COLO668 (cell line): ENCODE measurements around the gene MEPCE.
"Not testable (repeated sequence)": the region's sequence is repeated elsewhere in the genome, so short reads cannot be mapped to it uniquely, and the experiment has no call there.

Experiments
- DNase-seq: peaks from one replicate; lab custom pipeline; 2025; ENCODE audit not compliant: unreplicated experiment; lab: John Stamatoyannopoulos, UW

The MEPCE gene, protein sequence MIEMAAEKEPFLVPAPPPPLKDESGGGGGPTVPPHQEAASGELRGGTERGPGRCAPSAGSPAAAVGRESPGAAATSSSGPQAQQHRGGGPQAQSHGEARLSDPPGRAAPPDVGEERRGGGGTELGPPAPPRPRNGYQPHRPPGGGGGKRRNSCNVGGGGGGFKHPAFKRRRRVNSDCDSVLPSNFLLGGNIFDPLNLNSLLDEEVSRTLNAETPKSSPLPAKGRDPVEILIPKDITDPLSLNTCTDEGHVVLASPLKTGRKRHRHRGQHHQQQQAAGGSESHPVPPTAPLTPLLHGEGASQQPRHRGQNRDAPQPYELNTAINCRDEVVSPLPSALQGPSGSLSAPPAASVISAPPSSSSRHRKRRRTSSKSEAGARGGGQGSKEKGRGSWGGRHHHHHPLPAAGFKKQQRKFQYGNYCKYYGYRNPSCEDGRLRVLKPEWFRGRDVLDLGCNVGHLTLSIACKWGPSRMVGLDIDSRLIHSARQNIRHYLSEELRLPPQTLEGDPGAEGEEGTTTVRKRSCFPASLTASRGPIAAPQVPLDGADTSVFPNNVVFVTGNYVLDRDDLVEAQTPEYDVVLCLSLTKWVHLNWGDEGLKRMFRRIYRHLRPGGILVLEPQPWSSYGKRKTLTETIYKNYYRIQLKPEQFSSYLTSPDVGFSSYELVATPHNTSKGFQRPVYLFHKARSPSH

DNA sequence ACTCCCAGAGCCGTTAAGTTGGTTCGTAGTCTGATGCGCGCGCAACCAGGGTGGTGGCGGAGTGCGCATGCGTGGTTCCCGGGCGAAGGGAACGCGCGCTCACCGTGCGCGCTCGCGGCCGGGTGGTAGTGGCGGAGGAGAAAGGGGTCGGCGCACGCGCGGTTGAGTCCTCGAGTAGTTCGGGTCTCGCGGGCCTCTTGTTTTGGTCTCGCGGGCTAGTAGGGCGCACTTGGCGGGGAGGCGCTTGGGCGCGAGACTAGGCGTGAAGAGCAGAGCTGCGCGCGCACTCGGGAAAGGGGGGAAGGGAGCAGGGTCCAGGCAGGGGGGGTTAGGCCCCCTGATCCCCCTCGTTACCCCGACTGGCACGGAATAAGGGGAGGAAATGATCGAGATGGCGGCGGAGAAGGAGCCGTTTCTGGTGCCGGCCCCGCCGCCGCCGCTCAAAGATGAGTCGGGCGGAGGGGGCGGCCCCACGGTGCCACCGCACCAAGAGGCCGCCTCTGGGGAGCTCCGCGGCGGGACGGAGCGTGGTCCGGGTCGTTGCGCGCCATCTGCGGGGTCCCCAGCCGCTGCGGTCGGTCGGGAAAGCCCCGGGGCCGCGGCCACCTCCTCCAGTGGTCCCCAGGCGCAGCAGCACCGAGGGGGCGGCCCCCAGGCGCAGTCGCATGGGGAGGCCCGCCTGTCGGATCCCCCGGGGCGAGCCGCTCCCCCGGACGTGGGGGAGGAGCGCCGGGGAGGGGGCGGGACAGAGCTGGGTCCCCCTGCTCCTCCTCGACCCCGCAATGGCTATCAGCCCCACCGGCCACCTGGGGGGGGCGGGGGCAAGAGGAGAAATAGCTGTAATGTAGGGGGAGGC is at the start of gene MEPCE:
TSS of gene MEPCE (plus strand) at position 195 of the 856 bp plus-strand sequence. CDS start at position 383, 188 bp downstream.
- DNase-seq, result peak; percentile 99

DNA sequence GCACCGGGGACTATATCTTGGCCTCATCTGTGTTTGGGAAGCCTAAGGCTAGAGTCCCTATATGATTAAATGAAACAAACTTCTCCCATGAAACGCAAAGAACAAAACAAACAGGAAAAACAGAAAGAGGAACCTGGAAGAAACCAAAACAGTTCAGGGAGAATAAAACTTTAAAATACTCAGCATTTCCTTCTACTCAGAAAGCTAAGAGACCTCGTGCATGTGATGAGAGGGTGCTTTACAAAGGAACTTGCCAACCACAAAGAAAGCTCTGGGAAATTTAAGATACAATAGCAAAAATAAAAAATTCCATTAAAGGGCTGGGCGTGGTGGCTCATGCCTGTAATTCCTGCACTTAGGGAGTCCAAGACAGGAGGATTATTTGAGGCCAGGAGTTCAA is 49.4 kb upstream of the MEPCE start:
- DNase-seq, result no peak

DNA sequence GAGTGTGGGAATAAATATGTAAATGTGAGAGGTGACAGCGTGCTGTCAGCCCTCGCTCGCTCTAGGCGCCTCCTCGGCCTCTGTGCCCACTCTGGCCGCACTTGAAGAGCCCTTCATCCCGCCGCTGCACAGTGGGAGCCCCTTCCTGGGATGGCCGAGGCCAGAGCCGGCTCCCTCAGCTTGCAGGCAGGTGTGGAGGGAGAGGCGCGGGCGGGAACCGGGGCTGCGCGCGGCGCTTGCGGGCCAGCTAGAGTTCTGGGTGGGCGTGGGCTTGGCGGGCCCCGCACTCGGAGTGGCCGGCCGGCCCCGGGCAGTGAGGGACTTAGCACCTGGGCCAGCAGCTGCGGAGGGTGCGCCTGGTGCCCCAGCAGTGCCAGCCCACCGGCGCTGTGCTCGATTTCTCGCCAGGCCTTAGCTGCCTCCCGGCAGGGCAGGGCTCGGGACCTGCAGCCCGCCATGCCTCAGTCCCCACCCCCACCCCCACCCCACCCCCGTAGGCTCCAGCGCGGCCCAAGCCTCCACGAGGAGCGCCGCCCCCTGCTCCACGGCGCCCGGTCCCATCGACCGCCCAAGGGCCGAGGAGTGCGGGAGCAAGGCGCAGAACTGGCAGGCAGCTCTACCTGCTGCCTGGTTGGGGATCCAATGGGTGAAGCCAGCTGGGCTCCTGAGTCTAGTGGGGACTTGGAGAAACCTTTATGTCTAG is 47.9 kb upstream of the MEPCE start:
- DNase-seq, result not testable (repeated sequence)

DNA sequence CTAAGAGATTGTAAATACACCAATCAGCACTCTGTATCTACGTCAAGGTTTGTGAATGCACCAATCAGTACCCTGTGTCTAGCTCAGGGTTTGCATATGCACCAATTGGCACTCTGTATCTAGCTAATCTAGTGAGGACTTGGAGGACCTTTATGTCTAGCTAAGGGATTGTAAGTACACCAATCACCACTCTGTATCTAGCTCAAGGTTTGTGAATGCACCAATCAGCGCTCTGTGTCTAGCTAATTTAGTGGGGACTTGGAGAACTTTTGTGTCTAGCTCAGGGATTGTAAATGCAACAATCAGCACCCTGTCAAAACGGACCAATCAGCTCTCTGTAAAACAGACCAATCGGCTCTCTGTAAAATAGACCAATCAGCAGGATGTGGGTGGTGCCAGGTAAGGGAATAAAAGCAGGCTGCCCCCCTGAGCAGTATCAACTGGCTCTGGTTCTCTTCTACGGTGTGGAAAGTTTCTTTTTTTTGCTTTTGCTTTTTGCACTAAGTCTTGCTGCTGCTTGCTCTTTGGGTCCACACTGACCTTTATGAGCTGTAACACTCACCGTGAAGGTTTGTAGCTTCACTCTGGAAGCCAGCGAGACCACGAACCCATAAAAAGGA is 47.3 kb upstream of the MEPCE start:
- DNase-seq, result not testable (repeated sequence)

DNA sequence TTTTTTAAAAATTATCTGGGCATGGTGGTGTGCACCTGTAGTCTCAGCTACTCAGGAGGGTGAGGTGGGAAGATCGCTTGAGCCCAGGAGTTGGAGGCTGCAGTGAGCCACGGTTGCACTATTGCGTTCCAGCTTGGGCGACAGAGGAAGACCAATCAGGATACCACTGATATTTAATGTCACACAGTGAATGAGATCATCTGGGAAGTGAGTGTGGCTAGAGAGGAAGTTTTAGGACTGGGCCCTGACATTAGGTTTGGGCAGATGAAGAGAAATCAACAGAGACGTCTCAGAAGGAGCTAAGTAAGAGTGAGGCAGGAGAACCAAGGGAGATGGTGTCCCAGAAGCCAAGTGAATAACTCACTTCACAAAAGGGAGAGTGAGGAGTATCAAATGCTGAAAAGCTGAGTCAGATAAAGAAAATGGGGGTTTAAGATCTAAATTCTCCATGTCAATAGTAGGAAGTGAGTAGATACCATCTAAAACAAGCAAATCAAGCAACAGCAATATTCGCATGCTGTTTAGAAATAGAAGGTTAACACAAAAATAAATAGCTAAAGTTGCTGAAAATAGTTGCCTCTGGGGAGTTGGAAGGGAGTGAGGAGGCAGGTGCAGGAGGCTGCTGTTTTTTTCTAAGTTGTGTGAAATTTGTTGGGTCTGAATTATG is 44.9 kb upstream of the MEPCE start:
- DNase-seq, result no peak

DNA sequence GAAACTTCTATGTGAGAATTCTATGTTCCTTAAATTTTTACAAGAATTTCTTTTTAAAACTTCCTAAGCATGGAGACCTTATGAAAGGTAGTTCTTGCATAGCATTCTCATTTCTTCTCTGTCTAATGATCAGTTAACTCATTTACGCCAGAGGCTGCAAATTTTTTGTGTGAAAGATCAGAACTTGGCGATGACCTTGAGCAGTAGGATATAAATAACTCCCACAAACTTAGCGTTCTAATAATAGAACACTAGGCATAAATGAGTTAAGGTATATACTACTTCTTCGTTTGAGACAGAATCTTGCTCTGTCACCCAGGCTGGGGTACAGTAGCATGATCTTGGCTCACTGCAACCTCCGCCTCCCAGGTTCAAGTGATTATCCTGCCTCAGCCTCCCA is 42.7 kb upstream of the MEPCE start:
- no peak for DNase-seq

DNA sequence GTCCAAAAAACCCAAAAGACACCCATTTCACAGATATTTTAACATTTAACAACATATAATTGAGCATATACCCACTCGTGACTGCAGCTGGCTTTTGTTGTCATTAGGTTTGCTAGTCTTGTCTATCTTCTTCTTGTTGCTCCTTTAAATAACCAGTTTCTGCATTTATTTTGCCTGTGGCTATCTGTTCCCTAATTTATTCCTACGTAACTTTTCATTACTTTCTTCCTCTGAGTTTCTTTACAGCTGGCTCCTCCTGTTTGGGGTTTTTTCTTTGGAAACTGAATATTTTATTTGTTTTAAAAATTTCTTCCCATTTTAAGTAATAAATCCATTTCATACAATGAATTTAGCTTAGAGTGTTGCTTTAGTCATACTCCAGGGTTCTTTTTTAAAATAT is 41.9 kb upstream of the MEPCE start:
- no peak for DNase-seq

DNA sequence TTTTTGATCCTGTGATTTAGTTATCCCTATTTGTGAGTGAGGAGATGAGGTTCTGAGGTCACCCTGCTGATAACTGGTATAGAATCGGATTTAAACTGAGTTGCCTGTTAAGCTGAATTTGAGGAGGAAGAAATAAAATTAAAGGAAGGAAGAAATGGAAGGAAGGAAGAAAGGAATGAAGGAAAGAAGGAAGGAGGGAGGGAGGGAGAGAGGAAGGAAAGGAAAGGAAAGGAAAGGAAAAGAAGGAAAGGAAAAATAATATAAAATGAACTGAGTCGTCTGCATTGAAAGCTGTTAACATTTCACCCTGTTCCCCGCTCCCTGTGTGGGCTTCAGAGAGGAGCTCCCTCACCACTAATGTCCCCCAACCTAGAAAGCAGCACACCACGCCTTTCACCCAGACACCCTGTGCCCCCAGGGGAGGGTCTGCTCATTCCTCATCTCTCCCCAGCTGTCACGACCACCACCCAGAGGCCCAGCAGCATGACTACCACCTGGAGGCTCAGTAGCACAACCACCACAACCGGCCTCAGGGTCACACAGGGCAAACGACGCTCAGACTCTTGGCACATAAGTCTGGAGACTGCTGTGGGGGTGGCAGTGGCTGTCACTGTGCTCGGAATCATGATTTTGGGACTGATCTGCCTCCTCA is 40.1 kb upstream of the MEPCE start:
- DNase-seq, result no peak

DNA sequence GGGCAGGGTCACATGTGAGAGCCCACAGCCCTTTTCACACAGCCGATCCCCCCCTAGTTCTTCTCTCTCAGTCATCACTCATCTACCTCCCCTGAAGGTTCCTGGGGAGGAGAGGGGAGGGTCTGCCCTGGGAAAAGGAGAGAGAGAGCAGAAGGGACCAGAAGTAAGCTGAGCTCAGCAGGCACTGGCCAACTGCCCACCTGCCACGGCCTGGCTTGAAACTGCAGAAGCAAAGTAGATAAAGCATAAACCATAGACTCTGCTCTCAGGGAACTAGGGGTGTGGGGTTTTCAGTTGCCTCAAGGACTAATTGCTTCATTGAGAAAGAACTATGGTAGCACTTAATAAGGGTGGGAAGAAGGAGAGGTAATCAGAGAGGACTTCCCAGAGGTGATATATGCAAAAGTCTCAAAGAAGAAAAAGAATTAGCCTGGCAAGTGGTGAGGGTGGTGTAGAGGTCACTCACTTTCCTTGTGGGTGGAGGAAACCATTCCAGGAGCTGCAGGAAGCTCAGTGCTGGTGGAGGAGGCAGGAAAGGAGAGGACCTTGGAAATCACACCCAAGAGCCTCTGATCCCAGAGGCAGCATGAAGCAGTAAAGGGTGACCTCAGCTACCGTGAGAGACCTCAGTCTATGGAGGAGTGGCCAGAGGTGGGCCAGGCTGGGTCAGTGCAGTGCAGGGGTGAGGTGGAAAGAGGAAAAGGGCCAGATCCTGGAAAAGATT is 39.2 kb upstream of the MEPCE start:
- DNase-seq, result no peak

DNA sequence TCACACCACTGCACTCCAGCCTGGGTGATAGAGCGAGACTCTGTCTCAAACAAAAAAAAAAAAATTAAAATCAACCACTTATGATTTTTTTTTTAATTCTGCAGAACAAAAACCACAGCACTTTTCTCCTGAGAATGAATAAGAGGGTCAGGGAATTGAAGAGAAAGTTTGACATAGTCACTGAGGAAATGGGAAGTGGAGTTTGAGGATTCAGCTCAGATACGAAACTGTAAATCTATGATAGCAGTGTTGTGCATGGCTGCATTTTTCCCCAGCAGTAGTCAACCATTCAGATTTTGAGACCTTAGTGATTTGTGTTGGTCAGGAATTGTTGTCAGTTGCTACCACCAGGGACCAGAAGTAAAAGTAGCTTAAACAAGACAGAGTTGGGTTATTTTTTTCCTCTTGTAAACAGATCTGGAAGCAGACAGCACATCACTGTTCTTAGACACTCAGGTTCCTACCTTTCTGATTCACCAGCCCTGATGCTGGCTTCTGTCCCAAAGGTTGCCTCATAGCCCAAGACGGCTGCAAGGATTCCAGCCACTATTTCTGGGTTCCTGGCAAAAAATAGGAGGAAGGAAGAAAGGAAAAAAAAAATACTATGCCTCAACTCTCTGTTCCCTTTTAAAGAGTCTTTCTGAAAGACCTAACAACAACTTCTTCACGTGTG is 36.3 kb upstream of the MEPCE start:
- DNase-seq, result no peak

DNA sequence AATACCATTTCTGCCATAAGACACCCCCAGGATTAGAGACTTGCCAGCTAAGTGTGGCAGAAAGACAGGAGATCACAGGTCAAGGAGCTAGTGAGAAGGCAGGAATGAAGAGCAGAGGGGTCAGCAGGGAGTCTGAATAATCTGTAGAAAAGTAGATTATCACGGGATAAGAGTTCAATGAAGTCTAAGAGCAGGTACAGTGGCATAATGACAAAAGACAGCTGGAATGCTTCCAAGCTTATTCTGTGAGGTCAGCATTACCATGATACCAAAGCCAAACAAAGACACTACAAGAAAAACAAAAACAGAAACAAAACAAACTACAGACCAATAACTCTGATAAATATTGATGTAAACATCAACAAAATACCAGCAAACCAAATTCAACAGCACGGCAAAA is 35.6 kb upstream of the MEPCE start:
- DNase-seq, result no peak

DNA sequence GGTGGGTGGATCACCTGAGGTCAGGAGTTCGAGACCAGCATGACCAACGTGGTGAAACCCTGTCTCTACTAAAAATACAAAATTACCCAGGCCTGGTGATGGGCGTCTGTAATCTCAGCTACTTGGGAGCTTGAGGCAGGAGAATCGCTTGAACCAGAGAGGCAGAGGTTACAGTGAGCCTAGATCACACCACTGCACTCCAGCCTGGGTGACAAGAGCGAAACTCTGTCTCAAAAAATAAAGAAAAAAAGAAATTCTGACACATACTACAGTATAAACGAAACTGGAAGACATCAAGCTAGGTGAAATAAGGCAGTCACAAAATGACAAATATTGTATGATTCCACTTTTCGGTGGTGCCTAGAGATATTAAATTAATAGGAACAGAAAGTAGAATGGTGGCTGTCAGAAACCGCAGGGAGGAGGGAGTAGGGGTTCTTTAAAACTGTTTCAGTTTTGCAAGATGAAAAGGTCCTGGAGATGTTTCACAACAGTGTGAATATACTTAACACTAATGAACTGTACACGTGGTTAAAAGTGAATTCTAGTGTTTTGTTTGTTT is 33.1 kb upstream of the MEPCE start:
- no peak for DNase-seq

DNA sequence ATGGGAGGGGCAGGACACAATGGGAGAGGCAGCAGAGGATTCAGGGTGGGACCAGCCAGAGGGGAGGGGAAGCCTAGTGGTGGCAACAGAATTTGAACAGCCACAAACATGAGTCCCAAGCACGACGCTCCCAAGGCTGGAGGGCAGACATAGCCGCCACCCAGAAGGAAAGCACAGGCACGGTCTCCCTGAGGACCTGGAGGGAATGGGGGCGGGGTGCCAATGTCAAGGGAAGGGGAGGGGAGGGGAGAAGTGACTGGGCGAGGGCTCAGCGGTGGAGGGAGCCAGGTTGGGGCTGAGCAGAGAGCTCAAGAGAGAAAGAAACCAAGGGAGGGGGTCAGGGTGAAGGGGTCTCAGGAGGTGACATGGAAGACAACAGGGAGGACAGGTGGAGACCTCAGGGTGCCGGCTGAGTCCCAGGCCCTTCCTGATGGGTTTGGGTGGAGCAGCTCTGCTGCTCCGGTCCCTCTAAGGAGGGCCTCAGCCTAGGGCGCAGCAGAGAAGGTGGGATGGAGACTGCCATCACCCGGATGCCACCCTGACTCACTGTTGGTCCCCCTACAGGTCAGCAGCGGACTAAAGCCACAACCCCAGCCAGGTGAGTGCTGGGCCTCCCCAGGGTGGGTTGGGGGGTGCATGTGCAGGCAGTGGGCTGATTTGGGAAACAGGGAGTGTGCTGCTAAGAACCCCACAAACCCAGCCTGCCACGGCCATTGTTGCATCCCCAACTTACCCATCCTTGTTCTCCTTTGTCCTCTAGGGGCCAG is 32.1 kb upstream of the MEPCE start:
- DNase-seq, result no peak

DNA sequence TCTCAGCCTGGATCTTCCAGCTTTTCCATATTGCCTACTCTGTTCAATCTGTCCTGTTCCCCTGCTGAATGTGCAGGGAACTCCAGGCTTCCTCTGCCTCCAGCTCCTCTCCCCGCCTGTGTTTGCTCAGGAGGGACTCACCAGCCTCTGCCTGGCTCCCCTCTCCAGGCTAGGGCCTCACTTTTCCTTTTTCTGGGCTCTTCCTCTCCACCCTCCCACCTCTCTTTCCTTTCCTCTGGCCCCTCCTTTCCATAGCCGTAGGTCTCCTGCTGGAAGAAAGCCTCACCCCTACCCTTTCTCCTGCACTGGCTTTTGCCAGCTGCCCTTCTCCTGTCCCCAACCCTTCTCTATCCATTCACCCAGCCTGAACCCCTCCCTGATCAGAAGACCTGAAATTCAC is 31.4 kb upstream of the MEPCE start:
- no peak for DNase-seq

DNA sequence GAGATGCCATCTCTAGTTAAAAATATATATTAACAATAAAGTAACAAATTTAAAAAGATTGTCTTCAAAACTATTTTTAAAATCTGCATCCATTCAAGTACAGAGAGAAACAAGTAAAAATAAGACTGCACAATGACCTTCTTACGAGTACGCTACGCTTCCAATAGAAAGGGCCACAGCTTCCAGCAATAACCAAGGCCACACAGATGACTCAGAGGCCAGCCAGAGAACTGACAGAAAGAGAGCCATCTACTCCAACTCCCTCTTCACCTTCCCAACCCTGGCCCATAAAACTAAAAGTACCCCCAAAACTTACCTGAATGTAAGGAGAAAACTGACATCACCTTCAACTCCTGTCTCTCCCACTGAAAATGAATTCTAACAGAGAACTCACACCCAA is 29.6 kb upstream of the MEPCE start:
- no peak for DNase-seq

DNA sequence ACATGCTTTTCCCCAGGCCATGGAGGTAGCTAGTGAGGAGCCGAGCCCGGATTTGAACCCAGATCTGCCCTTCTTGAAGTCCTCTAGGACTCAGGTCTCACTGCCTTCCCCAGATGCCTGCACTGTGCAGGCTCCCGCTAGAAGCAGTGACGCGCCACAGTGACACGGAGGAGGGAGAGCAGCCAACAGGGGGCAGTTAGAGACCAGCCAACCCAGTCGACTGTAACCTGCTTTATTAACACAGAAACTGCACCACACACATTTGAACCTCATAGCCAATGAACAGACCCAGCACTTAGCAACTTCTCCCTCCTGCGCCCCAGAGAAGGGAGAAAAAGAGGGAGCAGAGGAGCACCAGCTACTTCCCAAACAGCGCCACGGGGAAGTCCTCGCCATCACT is 29.0 kb upstream of the MEPCE start:
- DNase-seq, result peak; percentile 14

DNA sequence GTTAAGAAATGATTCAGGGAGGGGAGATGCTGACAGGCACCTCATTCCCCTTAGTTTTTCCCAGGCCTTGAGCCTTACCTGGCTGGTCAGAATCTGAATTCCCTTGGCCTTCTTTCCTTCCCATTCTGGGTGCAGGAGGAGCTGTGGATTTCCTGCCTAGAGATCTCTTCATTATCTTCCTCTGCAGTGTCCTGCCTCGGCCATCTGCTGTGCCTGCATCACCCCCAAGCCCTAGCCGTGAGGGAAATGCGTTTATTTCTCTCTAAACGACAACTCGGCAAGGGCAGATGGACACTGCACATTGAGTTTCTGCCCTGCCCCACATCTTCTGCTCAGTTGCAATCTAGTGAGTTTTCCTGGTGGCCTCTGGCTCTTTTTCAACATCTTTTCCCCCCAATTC is 27.8 kb upstream of the MEPCE start:
- no peak for DNase-seq
